Upper lobe of left lung (tissue), 4 donors: ENCODE measurements around the gene FLNC.

ENCODE experiments used
- CTCF ChIP-seq, 6 experiments: fragments of 450-650 bp in 4 of 6; fragments of 200-600 bp in 2 of 6; sonication (generic) in 2 of 6; IDR thresholded peaks; one replicate each; pipeline ENCODE4 v1.5.1; 2016 to 2019; ENCODE audit warnings: antibody characterized with exemption in 6 of 6
- EP300 ChIP-seq, 4 donors: sonication (generic); formaldehyde crosslinking; IDR thresholded peaks; one replicate each; pipeline ENCODE4 v1.5.1; 2017; ENCODE audit warnings: antibody characterized with exemption in 4 of 4, control low read depth in 2 of 4
- POLR2A ChIP-seq, 4 donors: fragments of 450-650 bp; IDR thresholded peaks; one replicate each; pipeline ENCODE4 v1.5.1; 2016 to 2017; ENCODE audit warnings: antibody characterized with exemption in 4 of 4, mild to moderate bottlenecking in 2 of 4

GRCh38 chr7:128846781-128847444 is 16.7 kb downstream of the FLNC start:
- no peak for TF ChIP-seq CTCF (IDR thresholded peaks at IDR 0.05)
- no peak for TF ChIP-seq EP300 (IDR thresholded peaks at IDR 0.05)
- TF ChIP-seq POLR2A (IDR thresholded peaks at IDR 0.05): no peak
